ENCODE measurements around the gene KRT31.

DNA sequence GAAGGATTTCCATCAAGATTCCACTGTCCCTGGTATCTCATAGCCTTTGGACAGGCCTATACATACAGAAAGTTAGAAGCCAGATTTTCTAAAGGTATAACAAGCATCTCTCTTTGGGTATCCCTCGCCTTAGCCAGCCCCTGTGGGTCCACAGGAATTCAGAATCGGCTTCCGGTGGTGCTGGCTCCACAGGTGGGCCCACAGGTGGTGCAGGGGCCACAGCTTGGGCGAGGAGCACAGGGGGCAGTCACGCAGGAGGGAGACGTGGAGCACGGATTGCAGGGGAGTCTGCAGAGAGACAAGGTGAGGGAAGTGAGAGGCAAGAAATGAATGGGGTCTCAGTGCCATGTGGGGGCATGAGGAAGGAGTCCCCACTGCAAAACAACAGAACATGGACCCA is 39.8 kb upstream of the KRT31 start:
- TF ChIP-seq POLR2A (IDR thresholded peaks at IDR 0.05) = no peak
- TF ChIP-seq, protein P1, sequence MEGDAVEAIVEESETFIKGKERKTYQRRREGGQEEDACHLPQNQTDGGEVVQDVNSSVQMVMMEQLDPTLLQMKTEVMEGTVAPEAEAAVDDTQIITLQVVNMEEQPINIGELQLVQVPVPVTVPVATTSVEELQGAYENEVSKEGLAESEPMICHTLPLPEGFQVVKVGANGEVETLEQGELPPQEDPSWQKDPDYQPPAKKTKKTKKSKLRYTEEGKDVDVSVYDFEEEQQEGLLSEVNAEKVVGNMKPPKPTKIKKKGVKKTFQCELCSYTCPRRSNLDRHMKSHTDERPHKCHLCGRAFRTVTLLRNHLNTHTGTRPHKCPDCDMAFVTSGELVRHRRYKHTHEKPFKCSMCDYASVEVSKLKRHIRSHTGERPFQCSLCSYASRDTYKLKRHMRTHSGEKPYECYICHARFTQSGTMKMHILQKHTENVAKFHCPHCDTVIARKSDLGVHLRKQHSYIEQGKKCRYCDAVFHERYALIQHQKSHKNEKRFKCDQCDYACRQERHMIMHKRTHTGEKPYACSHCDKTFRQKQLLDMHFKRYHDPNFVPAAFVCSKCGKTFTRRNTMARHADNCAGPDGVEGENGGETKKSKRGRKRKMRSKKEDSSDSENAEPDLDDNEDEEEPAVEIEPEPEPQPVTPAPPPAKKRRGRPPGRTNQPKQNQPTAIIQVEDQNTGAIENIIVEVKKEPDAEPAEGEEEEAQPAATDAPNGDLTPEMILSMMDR (IDR thresholded peaks at IDR 0.05) = no peak
